GM21619 (cell line): ENCODE data around the gene SBF2.
"Not testable (repeated sequence)": the region's sequence is repeated elsewhere in the genome, so short reads cannot be mapped to it uniquely, and the experiment has no call there.

Experiments used
- ATAC-seq: cut with Tn5 transposase; IDR thresholded peaks from one replicate; pipeline ENCODE4 v1.9.1; 2021; ENCODE audit not compliant: unreplicated experiment

Gene SBF2

GRCh38 chr11:10075141-10075540 lies 218.9 kb downstream of the SBF2 start:
- no peak for ATAC-seq

- ATAC-seq, result no peak
These were observed 221.2 kb downstream of the SBF2 start for GRCh38 chr11:10072841-10073240.

- no peak for ATAC-seq
These were observed 221.9 kb downstream of the SBF2 start for GRCh38 chr11:10072142-10072541.

GRCh38 chr11:10067629-10068300 lies 226.3 kb downstream of the SBF2 start:
- no peak for ATAC-seq

- ATAC-seq, result no peak
These were observed 227.6 kb downstream of the SBF2 start for GRCh38 chr11:10066441-10066840.

GRCh38 chr11:10064828-10065227 lies 229.2 kb downstream of the SBF2 start:
- ATAC-seq, result no peak

- no peak for ATAC-seq
These were observed 235.7 kb downstream of the SBF2 start for GRCh38 chr11:10058356-10058755.

GRCh38 chr11:10051868-10052586 lies 242.0 kb downstream of the SBF2 start:
- no peak for ATAC-seq

GRCh38 chr11:10050561-10050960 lies 243.5 kb downstream of the SBF2 start:
- ATAC-seq, result no peak

- ATAC-seq, result no peak
These were observed 244.3 kb downstream of the SBF2 start for GRCh38 chr11:10049756-10050155.

- no peak for ATAC-seq
These were observed 245.7 kb downstream of the SBF2 start for GRCh38 chr11:10048350-10048749.

GRCh38 chr11:10044618-10045017 lies 249.4 kb downstream of the SBF2 start:
- no peak for ATAC-seq

GRCh38 chr11:10042699-10043098 lies 251.3 kb downstream of the SBF2 start:
- no peak for ATAC-seq

GRCh38 chr11:10041748-10042446 lies 252.1 kb downstream of the SBF2 start:
- no peak for ATAC-seq

- no peak for ATAC-seq
These were observed 252.7 kb downstream of the SBF2 start for GRCh38 chr11:10041332-10041731.

GRCh38 chr11:10038521-10039302 lies 255.3 kb downstream of the SBF2 start:
- ATAC-seq, result no peak

GRCh38 chr11:10035932-10036331 lies 258.1 kb downstream of the SBF2 start:
- not testable (repeated sequence) for ATAC-seq

GRCh38 chr11:10032935-10033334 lies 261.1 kb downstream of the SBF2 start:
- ATAC-seq, result no peak

- ATAC-seq, result no peak
These were observed 263.9 kb downstream of the SBF2 start for GRCh38 chr11:10030122-10030490.

- no peak for ATAC-seq
These were observed 264.5 kb downstream of the SBF2 start for GRCh38 chr11:10029386-10030121.

GRCh38 chr11:10026514-10026913 lies 267.5 kb downstream of the SBF2 start:
- no peak for ATAC-seq
